HepG2 (cell line): ENCODE data around the gene PSMB8. TPM values are rescaled to one million over a fixed set of nuclear protein-coding genes. Genes with fewer than 3 reads are reported as not detected.

Source experiments
- ATAC-seq: fragments of 200-7000 bp; cut with Tn5 transposase; 3 replicates; pipeline ENCODE4 v1.9.1; 2020; ENCODE audit warnings: mild to moderate bottlenecking, moderate library complexity
- BruUV-seq: library from RNA; stranded (reverse); fragments of 400-500 nt; replicated peaks from 2 replicates; lab custom pipeline; 2021; lab: Mats Ljungman, UMichigan
- CTCF ChIA-PET: fragments of 300-600 bp; formaldehyde crosslinking; extraction: SDS; loops from one replicate; lab custom pipeline; 2021; ENCODE audit warnings: low total read pairs, inconsistent platforms, low intra/inter-chr PET ratio; lab: Yijun Ruan, JAX
- POLR2A ChIA-PET: fragments of 350-600 bp; sonication (Branson Sonifier 250); formaldehyde crosslinking; loops from one replicate; lab custom pipeline; 2020; ENCODE audit warnings: antibody characterized with exemption, inconsistent platforms; lab: Yijun Ruan, JAX
- DNase-seq: peaks from one replicate; pipeline ENCODE4 v3.0.0-alpha.2; 2015; ENCODE audit warnings: low spot score
- FAIRE-seq: peaks from 3 replicates; lab custom pipeline; 2011; peaks lifted over from hg19 to GRCh38; lab: Jason Lieb, UNC
- H2AFZ ChIP-seq: one replicate; pipeline ENCODE4 v1.6.1; 2011; ENCODE audit warnings: low read length, inconsistent platforms
- H3K27ac ChIP-seq: fragments of 300-600 bp; 3 replicates; pipeline ENCODE4 v1.8.0; 2011; ENCODE audit warnings: mixed run types, mild to moderate bottlenecking, mixed read lengths, low read length, inconsistent platforms; ENCODE audit not compliant: insufficient read depth; ENCODE audit errors: extremely low read length
- H3K27me3 ChIP-seq, 2 experiments: fragments of 200-600 bp in 1 of 2; 2 replicates in 1 of 2; 3 replicates in 1 of 2; pipeline versions ENCODE4 v1.6.0 to v1.8.0; 2011; ENCODE audit warnings: low read length in 2 of 2, mild to moderate bottlenecking in 2 of 2, moderate library complexity in 2 of 2, inconsistent platforms in 1 of 2; ENCODE audit not compliant: insufficient read depth in 2 of 2, control insufficient read depth in 1 of 2
- H3K36me3 ChIP-seq, 2 experiments: fragments of 200-600 bp in 1 of 2; replicated peaks in 1 of 2; 2 replicates in 1 of 2; 3 replicates in 1 of 2; pipeline versions ENCODE4 v1.5.1 to v1.8.0; 2011; ENCODE audit warnings: low read length in 2 of 2, inconsistent platforms in 1 of 2; ENCODE audit not compliant: insufficient read depth in 2 of 2, control insufficient read depth in 1 of 2
- H3K4me1 ChIP-seq: 2 replicates; pipeline ENCODE4 v1.5.1; 2012; ENCODE audit warnings: low read length, inconsistent platforms; ENCODE audit not compliant: insufficient read depth
- H3K4me2 ChIP-seq: 2 replicates; pipeline ENCODE4 v1.6.0; 2011; ENCODE audit warnings: low read depth, low read length, inconsistent platforms
- H3K4me3 ChIP-seq, 3 experiments: fragments of 200-600 bp in 1 of 3; sonication (generic), shearing (Covaris generic) in 1 of 3; replicated peaks in 1 of 3; 2 replicates each; pipeline ENCODE4 v1.5.1; 2011 to 2016; ENCODE audit warnings: low read length in 3 of 3, inconsistent platforms in 2 of 3, low read depth in 2 of 3, mild to moderate bottlenecking in 2 of 3, control low read depth in 1 of 3, mixed read lengths in 1 of 3; ENCODE audit not compliant: insufficient read depth in 1 of 3
- H3K79me2 ChIP-seq: one replicate; pipeline ENCODE4 v1.6.1; 2011; ENCODE audit warnings: low read length, inconsistent platforms; ENCODE audit not compliant: insufficient read depth
- H3K9ac ChIP-seq: 2 replicates; pipeline ENCODE4 v1.6.0; 2011; ENCODE audit warnings: mild to moderate bottlenecking, low read depth, low read length, inconsistent platforms; ENCODE audit not compliant: insufficient read depth
- H3K9me3 ChIP-seq: 2 replicates; pipeline ENCODE4 v1.5.1; 2012; ENCODE audit warnings: mild to moderate bottlenecking, low read length
- H4K20me1 ChIP-seq: 2 replicates; pipeline ENCODE4 v1.6.0; 2011; ENCODE audit warnings: inconsistent platforms, mild to moderate bottlenecking, low read length, moderate library complexity; ENCODE audit not compliant: insufficient read depth
- ATF3 ChIP-seq: sonication (generic); formaldehyde crosslinking; IDR thresholded peaks from 2 replicates; pipeline ENCODE4 v1.4.0; 2020; ENCODE audit warnings: missing genetic modification reagents
- FOXO1 ChIP-seq: sonication (generic); formaldehyde crosslinking; IDR thresholded peaks from 2 replicates; pipeline ENCODE4 v1.4.0; 2020; ENCODE audit warnings: missing genetic modification reagents
- HMG20B ChIP-seq: conservative IDR thresholded peaks from 2 replicates; pipeline ENCODE4 v1.6.1; 2016; ENCODE audit warnings: missing genetic modification reagents, missing compliant biosample characterization
- MBNL3 ChIP-seq: fragments of 250-450 bp; sonication (Bioruptor Pico); conservative IDR thresholded peaks from 2 replicates; pipeline ENCODE4 v1.8.0; 2022; ENCODE audit warnings: mild to moderate bottlenecking, inconsistent platforms
- RFXANK ChIP-seq: IDR thresholded peaks from 2 replicates; pipeline ENCODE4 v1.6.1; 2016
- SNAPC2 ChIP-seq: sonication (generic); formaldehyde crosslinking; IDR thresholded peaks from 2 replicates; pipeline ENCODE4 v1.8.1; 2022; ENCODE audit warnings: mild to moderate bottlenecking, missing genetic modification reagents
- STAT6 ChIP-seq: sonication (generic); formaldehyde crosslinking; IDR thresholded peaks from 2 replicates; pipeline ENCODE4 v1.4.0; 2020; ENCODE audit warnings: missing genetic modification reagents, mild to moderate bottlenecking, borderline replicate concordance
- ZGPAT ChIP-seq: IDR thresholded peaks from 2 replicates; pipeline ENCODE4 v1.6.1; 2016; ENCODE audit warnings: mild to moderate bottlenecking
- ZNF230 ChIP-seq: sonication (generic); formaldehyde crosslinking; IDR thresholded peaks from 2 replicates; pipeline ENCODE4 v1.4.0; 2020; ENCODE audit warnings: mild to moderate bottlenecking, missing genetic modification reagents
- ZNF3 ChIP-seq: IDR thresholded peaks from 2 replicates; pipeline ENCODE4 v1.7.0; 2017; ENCODE audit warnings: inconsistent platforms
- ZNF407 ChIP-seq: sonication (generic); formaldehyde crosslinking; IDR thresholded peaks from one replicate; pipeline ENCODE4 v1.5.1; 2020; ENCODE audit warnings: mild to moderate bottlenecking, missing genetic modification reagents; ENCODE audit errors: not compliant biosample characterization
- ZNF7 ChIP-seq: IDR thresholded peaks from 2 replicates; pipeline ENCODE4 v1.6.1; 2016; ENCODE audit warnings: missing biosample characterization, missing genetic modification reagents
- WGBS: methylation state at CpG from one replicate; pipeline ENCODE4 v1.1.6; 2017; ENCODE audit warnings: low lambda C conversion rate; 5-methylcytosine and 5-hydroxymethylcytosine counted together
- in situ Hi-C: cut with HindIII; loops from 2 replicates; pipeline ENCODE4 v1.10.0; 2017; ENCODE audit warnings: low pct_unique_long_range_greater_than_20kb; ENCODE audit not compliant: extremely low pct_ligation_motif_present
- intact Hi-C: fragments of 100-400 bp; cut with micrococcal nuclease; formaldehyde crosslinking; loops from one replicate; pipeline ENCODE4 v1.10.0; 2022; ENCODE audit not compliant: unreplicated experiment
- polyA plus RNA-seq, 8 experiments: library from polyadenylated mRNA; depleted of rRNA in 3 of 8; stranded (reverse) in 7 of 8; unstranded in 1 of 8; fragments of >200 nt; fragmentation: Illumina TruSeq in 4 of 8; extraction: Trizol in 4 of 8; gene quantifications; 2 replicates each; pipeline versions ENCODE4 v1.2.1 to v1.2.3, GENCODE V29; 2011 to 2016; ENCODE audit warnings: low read depth in 4 of 8, missing spikeins in 1 of 8, mixed read lengths in 1 of 8; ENCODE audit not compliant: insufficient read depth in 1 of 8
- total RNA-seq, 5 experiments: library from RNA; depleted of rRNA; stranded (reverse); fragments of >200 nt; fragmentation: Illumina TruSeq; extraction: Trizol; gene quantifications; 2 replicates each; pipeline ENCODE4 v1.2.3, GENCODE V29; 2016; ENCODE audit warnings: low read depth in 1 of 5

Gene PSMB8
- total and polyA plus RNA-seq, 2 of the 13 experiments (the other 11 are each of a cell fraction or from before 2014, with no cell fraction given): 30.7 to 64.7 TPM

- BruUV-seq: no TSS peak
- no peak for FAIRE-seq
- H3K4me3 ChIP-seq: no peak overlapping the region
- H3K4me2 ChIP-seq: no peak overlapping the region
- CTCF ChIA-PET: no interaction called here
- ATAC-seq: no peak
- H3K9ac ChIP-seq: no peak overlapping the region
- WGBS: 95% methylated on average over 5 of the region's 5 CpGs
- H3K79me2 ChIP-seq: peaks cover 4% of the 10 kb centered on the region
- H2AFZ ChIP-seq: no peak overlapping the region
- H3K4me1 ChIP-seq: peaks cover 14% of the 10 kb centered on the region
- DNase-seq: no peak
- H3K27me3 ChIP-seq: no peaks in the 10 kb centered on the region
- peaks cover 13 to 33% of the 10 kb centered on the region in 2 experiments; a peak in 4 of 5 replicates for H3K36me3 ChIP-seq
- intact Hi-C loops (no loop called here), in situ Hi-C loops (loop anchor here (5.0 kb wide), 1 partner anchor 34 kb away; no protein-coding TSS in a partner anchor)
- POLR2A ChIA-PET: no interaction called here
- no peak overlapping the region for H3K27ac ChIP-seq
- no peaks in the 10 kb centered on the region for H3K9me3 ChIP-seq
- no peaks in the 10 kb centered on the region for H4K20me1 ChIP-seq
- TF ChIP-seq ZNF3 (CRISPR knock-in tag) (no peak), MBNL3 (CRISPR knock-in tag) (no peak), ZNF230 (CRISPR knock-in tag) (no peak), ZGPAT (CRISPR knock-in tag) (no peak), ZNF7 (CRISPR knock-in tag) (no peak), STAT6 (CRISPR knock-in tag) (no peak), HMG20B (CRISPR knock-in tag) (no peak), SNAPC2 (CRISPR knock-in tag) (no peak), RFXANK (no peak), ZNF407 (CRISPR knock-in tag) (no peak), ATF3 (no peak), FOXO1 (CRISPR knock-in tag) (no peak)
Measured at GRCh38 chr6:32833664-32834063, 10.2 kb downstream of the PSMB8 start.
